Hypothalamus (tissue), 51 donors: ENCODE measurements around the gene GTF2H4.
A peak's percentile ranks its signal among the peaks of the same experiment; 100 is the strongest.

Source experiments
- DNase-seq, 51 donors: peaks; one replicate each; lab custom pipeline; 2025; lab: John Stamatoyannopoulos, UW

The GTF2H4 gene

GRCh38 chr6:30947231-30947630 lies 39.2 kb downstream of the GTF2H4 start:
- DNase-seq: no peak

- DNase-seq: no peak
Measured at GRCh38 chr6:30948811-30949210, 40.8 kb downstream of the GTF2H4 start.

GRCh38 chr6:30951907-30952469 lies 44.0 kb downstream of the GTF2H4 start:
- DNase-seq: no peak

GRCh38 chr6:30954631-30955366 lies 46.8 kb downstream of the GTF2H4 start:
- peak in 2 of 51 donors; percentile 4 to 17 for DNase-seq

GRCh38 chr6:30955367-30956042 lies 47.5 kb downstream of the GTF2H4 start:
- DNase-seq: peak in 40 of 51 donors; percentile 6 to 73 (median 33)

GRCh38 chr6:30957716-30958115 lies 49.7 kb downstream of the GTF2H4 start:
- DNase-seq: no peak

DNA sequence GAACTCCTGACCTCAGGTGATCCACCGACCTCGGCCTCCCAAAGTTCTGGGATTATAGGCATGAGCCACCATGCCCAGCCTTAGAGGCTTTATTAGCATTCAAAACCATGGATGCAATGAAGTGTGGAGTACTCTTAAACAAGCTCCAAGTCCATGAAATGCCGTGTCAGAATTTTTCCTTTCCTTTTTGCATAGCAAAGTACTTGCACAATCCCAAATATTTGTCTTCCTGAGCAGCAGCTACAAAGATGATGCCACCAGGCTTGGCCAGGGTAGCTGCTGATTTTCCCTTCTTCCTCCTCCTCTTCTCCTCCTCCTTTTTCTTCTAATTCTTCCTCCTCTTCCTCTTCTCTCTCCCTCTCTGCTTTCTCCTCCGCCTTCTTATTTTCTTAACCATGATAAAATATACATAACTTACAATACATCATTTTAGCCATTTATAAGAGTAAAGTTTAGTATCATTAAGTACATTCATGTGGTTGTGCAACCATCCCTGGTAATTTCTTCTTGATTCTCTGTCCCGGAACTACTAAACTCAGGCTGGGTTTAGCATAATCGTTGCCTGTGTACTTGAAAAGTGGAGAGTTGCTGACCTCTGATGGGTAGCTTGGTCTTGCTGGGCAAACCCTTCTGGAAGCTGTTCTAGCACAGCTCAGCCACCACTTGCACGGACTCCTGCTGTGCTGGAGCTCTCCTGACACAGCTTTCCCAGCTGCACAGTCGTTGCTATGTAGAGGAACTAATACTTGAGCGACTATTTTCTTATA lies 53.1 kb downstream of the GTF2H4 start:
- no peak for DNase-seq

DNA sequence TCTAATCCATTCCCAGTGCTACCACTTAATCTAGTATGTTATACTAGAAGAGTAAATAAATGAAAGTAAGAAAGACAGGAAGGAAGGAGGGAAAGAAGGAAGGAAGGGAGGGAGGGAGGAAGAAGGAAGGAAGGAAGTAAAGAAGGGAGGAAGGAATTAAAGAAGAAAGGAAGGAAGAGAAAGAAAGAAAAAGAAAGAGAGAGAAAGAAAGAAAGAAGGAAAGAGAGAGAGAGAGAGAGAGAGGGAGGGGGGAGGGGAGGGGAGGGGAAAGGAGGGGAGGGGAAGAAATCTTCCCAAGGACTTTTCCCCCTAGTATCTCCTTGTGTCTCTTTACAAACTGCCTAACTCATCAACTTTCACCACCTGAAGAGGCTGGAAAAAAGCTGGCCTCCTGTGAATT lies 54.7 kb downstream of the GTF2H4 start:
- DNase-seq: no peak

- no peak for DNase-seq
Measured at GRCh38 chr6:30963641-30964040, 55.6 kb downstream of the GTF2H4 start.
